GM21717 (cell line): Measurements from ENCODE around the gene DLGAP4.

ENCODE experiments used
- ATAC-seq: cut with Tn5 transposase; IDR thresholded peaks from one replicate; pipeline ENCODE4 v1.9.1; 2021; ENCODE audit warnings: mild to moderate bottlenecking, moderate library complexity; ENCODE audit not compliant: unreplicated experiment

The DLGAP4 gene

GRCh38 chr20:36399147-36399968 lies 93.2 kb downstream of the DLGAP4 start:
- no peak for ATAC-seq

GRCh38 chr20:36399969-36400545 lies 93.9 kb downstream of the DLGAP4 start:
- no peak for ATAC-seq

GRCh38 chr20:36400909-36401735 lies 95.0 kb downstream of the DLGAP4 start:
- no peak for ATAC-seq

DNA sequence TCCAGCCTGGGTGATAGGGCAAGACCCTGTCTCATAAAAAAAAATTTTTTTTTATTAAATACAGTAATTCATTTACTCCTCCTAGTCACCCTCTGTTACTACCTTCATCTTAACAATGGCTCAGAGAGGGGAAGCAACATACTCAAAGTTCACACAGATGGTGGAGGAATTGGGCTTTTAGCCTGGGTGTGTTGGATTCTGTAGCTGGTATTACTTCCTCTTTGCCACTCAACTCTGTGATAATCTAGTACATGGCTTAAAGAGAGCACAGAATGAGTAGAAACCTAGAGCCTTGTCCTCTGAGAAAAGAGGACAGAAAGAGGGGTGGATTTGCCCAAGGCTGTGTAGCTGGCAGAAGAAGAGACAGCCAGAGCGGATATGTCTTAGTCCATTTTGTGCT lies 96.6 kb downstream of the DLGAP4 start:
- no peak for ATAC-seq

GRCh38 chr20:36404435-36404978 lies 98.4 kb downstream of the DLGAP4 start:
- no peak for ATAC-seq

DNA sequence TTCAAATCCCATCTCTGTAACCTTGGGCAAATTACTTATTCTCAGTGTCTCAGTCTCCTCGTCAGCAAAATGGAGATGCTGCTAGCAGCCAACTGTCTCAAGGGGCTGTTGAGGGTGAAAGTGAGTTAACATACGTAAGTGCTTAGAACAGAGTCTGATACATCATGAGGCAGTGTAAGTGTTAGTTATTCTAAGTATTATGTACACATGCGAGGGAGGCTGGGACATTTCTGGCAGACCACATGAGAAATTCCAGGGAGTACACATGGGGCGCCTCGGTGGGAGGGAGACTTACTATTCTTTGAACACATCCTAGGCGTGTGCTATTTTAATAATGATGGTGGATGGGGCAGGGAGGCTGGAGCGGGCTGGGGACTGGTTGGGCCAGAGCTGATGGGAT lies 99.1 kb downstream of the DLGAP4 start:
- ATAC-seq, result no peak

GRCh38 chr20:36407199-36407733 lies 101.1 kb downstream of the DLGAP4 start:
- no peak for ATAC-seq

- ATAC-seq, result no peak
Observed at GRCh38 chr20:36408219-36408618, 102.1 kb downstream of the DLGAP4 start.

DNA sequence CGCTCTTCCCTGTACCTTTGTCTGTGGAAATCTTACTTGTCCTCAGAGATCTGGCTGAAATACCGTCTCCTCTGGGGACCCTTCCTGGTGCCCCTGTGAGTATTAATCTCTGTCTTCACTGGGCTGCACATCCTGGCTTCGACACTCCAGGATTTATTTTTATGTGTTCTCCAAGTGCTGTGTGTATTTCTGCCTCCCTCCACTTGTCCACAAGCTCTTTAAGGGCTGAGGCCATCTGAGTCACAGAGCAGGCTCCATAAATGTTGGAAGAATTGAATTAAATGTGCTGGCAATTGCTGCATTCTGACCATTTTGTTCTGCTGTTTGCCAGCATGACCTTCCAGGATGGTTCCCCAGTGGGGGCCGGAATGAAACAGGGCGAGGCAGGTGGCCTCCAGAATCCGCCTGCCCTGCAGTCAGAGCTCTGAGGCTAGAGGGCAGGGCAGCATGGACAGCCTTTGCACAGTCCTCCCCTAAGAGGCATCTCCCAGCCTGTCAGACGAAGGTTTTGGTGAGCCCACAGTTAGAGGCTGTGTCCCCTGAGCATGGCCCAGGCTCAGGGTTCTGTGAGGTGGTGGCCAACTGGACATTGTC lies 105.8 kb downstream of the DLGAP4 start:
- no peak for ATAC-seq

DNA sequence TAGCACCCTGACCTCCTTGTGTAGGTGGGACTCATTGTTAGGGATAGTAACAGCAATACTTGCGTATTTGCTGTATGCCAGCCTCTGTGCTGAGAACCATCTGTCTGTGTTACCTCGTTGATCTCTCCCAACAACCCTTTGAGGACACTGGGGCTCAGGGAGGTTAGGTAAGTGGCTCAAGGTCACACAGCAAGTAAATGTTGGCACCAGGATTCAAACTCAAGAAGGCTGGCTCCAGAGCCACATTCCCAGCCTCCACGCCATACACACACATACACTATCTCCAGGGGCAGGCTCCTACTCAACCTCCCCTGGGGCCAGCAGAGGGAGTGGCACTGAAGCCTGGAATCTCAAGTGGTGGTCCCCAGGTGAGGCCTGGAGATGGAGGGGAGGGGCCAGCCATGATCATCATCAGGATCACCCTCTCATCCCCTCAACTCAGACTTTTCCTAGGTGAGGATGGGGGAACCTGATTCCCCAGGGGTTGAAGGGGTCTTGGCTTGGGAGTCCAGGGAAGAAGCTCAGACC lies 109.4 kb downstream of the DLGAP4 start:
- no peak for ATAC-seq

DNA sequence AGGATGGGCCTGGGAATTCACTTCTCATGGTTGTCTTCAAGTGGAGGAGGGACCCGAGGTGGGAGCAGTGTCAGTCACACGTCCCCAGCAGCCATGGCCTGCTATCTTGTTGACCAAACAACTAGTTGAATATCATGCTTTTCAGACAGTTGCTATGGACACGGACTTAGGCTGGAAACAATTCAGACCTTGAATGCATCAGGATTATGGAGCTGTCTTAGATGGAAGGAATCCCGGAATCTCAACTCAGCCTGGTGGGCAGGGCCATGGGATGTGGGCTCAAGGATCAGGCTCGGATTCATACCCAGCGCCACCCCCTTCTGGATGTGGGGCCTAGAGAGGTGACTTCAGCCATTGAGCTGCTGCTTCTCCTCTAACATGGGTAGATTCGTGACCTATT lies 112.6 kb downstream of the DLGAP4 start:
- ATAC-seq, result no peak

DNA sequence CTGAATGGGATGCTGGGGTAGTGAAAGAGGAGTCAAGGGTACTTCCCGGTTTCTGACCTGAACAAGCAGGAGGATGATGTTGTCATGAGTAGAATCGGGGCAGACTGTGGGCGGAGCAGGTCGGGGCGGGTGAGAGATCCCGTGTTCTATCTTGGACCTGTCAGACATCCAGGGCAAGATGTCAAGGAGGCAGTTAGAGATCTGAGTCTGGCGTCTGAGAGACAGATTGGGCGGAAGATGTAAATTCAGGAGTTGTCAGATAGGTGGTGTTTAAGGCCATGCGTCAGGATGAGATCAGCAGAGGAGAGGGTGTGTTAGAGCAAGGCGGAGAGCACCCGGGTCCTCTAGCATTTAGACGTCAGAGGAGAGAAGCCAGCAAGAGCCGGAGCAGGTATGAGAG lies 115.5 kb downstream of the DLGAP4 start:
- no peak for ATAC-seq

- ATAC-seq, result no peak
Observed at GRCh38 chr20:36424314-36424713, 118.2 kb downstream of the DLGAP4 start.

DNA sequence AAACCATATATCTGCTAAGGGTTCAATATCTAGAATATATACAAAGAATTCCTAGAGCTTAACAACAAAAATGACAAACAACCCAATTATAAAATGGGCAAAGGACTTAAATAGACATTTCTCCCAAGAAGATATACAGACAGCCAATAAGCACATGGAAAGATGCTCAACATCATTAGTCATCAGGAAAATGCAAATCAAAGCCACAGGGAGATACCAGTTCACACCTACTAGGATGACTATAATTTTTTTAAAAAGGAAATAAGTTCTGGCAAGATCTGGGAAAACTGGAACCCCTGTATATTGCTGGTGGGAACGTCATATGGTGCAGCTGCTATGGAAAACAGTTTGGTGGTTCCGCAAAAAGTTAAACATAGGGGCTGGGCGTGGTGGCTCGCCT lies 119.0 kb downstream of the DLGAP4 start:
- no peak for ATAC-seq

DNA sequence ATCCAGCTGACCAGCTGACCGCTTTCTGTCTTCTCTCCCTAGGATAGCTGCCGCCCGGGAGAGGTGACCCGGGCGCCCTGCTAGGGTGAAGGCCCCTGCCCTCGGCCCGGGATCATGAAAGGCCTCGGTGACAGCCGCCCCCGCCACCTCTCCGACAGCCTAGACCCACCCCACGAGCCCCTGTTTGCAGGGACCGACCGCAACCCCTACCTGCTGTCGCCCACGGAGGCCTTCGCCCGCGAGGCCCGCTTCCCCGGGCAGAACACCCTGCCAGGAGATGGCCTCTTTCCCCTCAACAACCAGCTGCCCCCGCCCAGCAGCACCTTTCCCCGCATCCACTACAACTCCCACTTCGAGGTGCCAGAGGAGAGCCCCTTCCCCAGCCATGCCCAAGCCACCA lies 125.5 kb downstream of the DLGAP4 start:
- ATAC-seq, result no peak

DNA sequence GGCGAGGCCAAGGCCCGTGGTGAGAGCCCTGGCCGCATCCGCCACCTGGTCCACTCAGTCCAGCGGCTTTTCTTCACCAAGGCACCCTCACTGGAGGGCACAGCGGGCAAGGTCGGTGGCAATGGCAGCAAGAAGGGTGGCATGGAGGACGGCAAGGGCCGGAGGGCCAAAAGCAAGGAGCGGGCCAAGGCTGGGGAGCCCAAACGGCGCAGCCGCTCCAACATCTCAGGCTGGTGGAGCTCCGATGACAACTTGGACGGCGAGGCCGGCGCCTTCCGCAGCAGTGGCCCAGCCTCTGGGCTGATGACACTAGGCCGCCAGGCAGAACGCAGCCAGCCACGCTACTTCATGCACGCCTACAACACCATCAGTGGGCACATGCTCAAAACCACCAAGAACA lies 126.0 kb downstream of the DLGAP4 start:
- no peak for ATAC-seq

DNA sequence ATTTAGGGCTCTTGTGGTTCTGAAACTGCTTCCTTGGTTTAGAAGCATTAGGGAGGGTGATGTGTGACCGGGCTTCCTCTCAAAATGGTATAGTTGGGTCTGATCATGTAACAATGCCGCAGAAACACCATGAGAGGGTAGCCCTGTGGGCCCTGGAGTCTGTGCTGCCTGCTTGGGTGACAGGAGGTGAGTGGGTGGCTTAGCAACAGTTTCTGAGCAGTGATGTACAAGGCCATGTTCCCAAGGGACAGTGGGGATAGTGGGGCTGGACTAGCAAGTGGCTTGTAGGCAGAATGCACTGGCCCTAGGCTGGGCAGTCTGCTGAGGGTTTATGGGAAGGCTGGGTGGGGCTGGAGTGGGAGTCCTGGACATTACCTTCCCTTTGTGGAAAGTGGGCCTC lies 128.2 kb downstream of the DLGAP4 start:
- ATAC-seq, result no peak

GRCh38 chr20:36435124-36435523 lies 129.0 kb downstream of the DLGAP4 start:
- no peak for ATAC-seq

DNA sequence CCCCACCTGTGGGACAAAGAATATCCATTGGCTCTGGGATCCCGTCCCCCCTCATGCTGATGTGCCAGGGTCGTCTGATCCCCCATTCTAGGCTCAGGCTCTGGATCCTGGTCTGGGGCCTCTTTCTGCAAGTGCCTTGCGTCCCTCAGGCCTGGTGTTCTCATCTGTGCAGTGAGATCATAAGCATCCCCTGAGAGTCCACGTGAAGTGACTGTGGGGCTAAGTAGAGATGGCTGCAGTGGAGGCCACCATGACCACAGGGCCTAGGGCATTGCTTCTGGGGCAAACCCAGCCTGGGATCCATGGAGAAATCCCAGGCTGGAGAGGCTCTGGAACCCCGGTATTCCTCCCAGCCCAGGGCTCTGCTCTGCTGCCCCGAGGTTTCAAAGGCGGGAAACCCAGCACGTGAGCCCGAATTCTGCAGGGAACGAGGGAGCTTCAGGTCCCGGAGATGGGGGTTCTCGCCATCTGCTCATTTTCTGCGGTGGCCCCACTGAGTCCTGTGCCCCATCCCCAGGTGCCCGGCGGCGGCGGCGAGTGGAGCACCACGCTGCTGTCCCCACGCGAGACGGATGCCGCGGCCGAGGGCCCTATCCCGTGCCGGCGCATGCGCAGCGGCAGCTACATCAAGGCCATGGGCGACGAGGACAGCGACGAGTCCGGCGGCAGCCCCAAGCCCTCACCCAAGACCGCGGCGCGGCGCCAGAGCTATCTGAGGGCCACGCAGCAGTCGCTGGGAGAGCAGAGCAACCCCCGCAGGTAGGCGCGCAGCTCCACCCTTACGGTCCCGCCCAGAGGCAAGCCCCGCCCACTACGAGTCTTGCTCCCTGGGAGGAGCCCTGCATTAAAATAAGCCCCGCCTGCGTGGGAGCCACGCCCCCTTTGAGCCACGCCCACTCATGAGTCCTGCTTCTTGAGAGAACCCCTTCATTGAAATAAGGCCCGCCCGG lies 129.7 kb downstream of the DLGAP4 start:
- no peak for ATAC-seq
